Esophagus muscularis mucosa (tissue), 4 donors: ENCODE measurements around the gene RDH16. TPM values are rescaled to one million over a fixed set of nuclear protein-coding genes. Genes with fewer than 3 reads are reported as not detected.
"Not testable (repeated sequence)": the region's sequence is repeated elsewhere in the genome, so short reads cannot be mapped to it uniquely, and the experiment has no call there.

Source experiments
- DNase-seq: peaks from one replicate; pipeline ENCODE4 v3.0.0-alpha.2; 2017; ENCODE audit errors: extremely low spot score
- H3K27ac ChIP-seq, 4 donors: fragments of 200-600 bp; sonication (generic); replicated peaks in 1 of 4; 1 replicate in 3 of 4; 2 replicates in 1 of 4; pipeline ENCODE4 v1.5.1; 2016 to 2019; ENCODE audit warnings: mild to moderate bottlenecking in 1 of 4
- H3K27me3 ChIP-seq, 4 donors: fragments of 200-600 bp; sonication (generic); one replicate each; pipeline versions ENCODE4 v1.5.1 to v1.6.0; 2016 to 2019
- H3K36me3 ChIP-seq, 4 donors: fragments of 200-600 bp; sonication (generic); one replicate each; pipeline ENCODE4 v1.5.1; 2016 to 2019
- H3K4me1 ChIP-seq, 4 donors: fragments of 200-600 bp; sonication (generic); one replicate each; pipeline ENCODE4 v1.5.1; 2016 to 2019
- H3K4me3 ChIP-seq, 4 donors: fragments of 200-600 bp; sonication (generic); 1 replicate in 2 of 4; 2 replicates in 2 of 4; pipeline ENCODE4 v1.5.1; 2016 to 2019; ENCODE audit warnings: mild to moderate bottlenecking in 4 of 4, moderate library complexity in 1 of 4
- H3K9me3 ChIP-seq, 4 donors: fragments of 200-600 bp; sonication (generic); 1 replicate in 3 of 4; 2 replicates in 1 of 4; pipeline ENCODE4 v1.5.1; 2016 to 2019
- CTCF ChIP-seq, 3 experiments: fragments of 200-600 bp in 2 of 3; fragments of 450-650 bp in 1 of 3; sonication (generic) in 2 of 3; IDR thresholded peaks; one replicate each; pipeline ENCODE4 v1.5.1; 2017 to 2019; ENCODE audit warnings: antibody characterized with exemption in 3 of 3, mild to moderate bottlenecking in 2 of 3, moderate library complexity in 1 of 3
- EP300 ChIP-seq: sonication (generic); formaldehyde crosslinking; IDR thresholded peaks from one replicate; pipeline ENCODE4 v1.6.1; 2017; ENCODE audit warnings: antibody characterized with exemption
- POLR2A ChIP-seq: fragments of 450-650 bp; IDR thresholded peaks from one replicate; pipeline ENCODE4 v1.6.1; 2017; ENCODE audit warnings: antibody characterized with exemption, moderate library complexity, mild to moderate bottlenecking, low read depth
- POLR2AphosphoS5 ChIP-seq, 2 donors: sonication (generic); formaldehyde crosslinking; IDR thresholded peaks; one replicate each; pipeline ENCODE4 v1.6.1; 2017; ENCODE audit warnings: antibody characterized with exemption in 2 of 2
- WGBS: methylation state at CpG from one replicate; pipeline ENCODE4 v1.1.5; 2018; 5-methylcytosine and 5-hydroxymethylcytosine counted together
- intact Hi-C: fragments of 100-400 bp; cut with DNase I; formaldehyde crosslinking; loops from one replicate; pipeline ENCODE4 v1.15.1; 2023
- total RNA-seq, 4 donors: library from RNA; depleted of rRNA; stranded (reverse); fragments of >200 nt; gene quantifications; one replicate each; pipeline versions ENCODE4 v1.1.0 to v1.2.1, GENCODE V29; 2016

Gene RDH16
- total RNA-seq, 4 donors from 2014 or later = 0.17 to 0.69 (median 0.42) TPM; not detected in 1

GRCh38 chr12:56989861-56990610 is 32.6 kb upstream of the RDH16 start:
- DNase-seq = no peak
- peaks cover 8 to 21% (median 12%) of the 10 kb centered on the region in 4 donors for H3K4me1 ChIP-seq
- no peak overlapping the region for H3K4me3 ChIP-seq
- 76% methylated on average over 7 of the region's 7 CpGs for WGBS
- H3K27ac ChIP-seq = no peak overlapping the region
- no peaks in the 10 kb centered on the region for H3K9me3 ChIP-seq
- no peaks in the 10 kb centered on the region for H3K27me3 ChIP-seq
- intact Hi-C loops = no loop called here
- TF ChIP-seq EP300 (no peak), POLR2A (no peak), POLR2AphosphoS5 (IDR thresholded peaks at IDR 0.05) (no peak), CTCF (IDR thresholded peaks at IDR 0.05) (no peak)
- peaks cover 0 to 2% (median under 1%) of the 10 kb centered on the region in 4 donors for H3K36me3 ChIP-seq

GRCh38 chr12:56988207-56988739 is 30.9 kb upstream of the RDH16 start:
- Histone ChIP-seq H3K4me1 (peaks cover 8 to 21% (median 12%) of the 10 kb centered on the region in 4 donors), H3K9me3 (no peaks in the 10 kb centered on the region), H3K36me3 (no peaks in the 10 kb centered on the region), H3K4me3 (no peak overlapping the region), H3K27ac (no peak overlapping the region), H3K27me3 (no peaks in the 10 kb centered on the region)
- TF ChIP-seq CTCF (IDR thresholded peaks at IDR 0.05) (no peak), POLR2A (no peak), POLR2AphosphoS5 (IDR thresholded peaks at IDR 0.05) (no peak), EP300 (no peak)
- WGBS = 63% methylated on average over 5 of the region's 5 CpGs
- DNase-seq = peak; percentile 62
- intact Hi-C loops = no loop called here

GRCh38 chr12:56987551-56988053 is 30.2 kb upstream of the RDH16 start:
- H3K4me3 ChIP-seq = no peak overlapping the region
- no peaks in the 10 kb centered on the region for H3K9me3 ChIP-seq
- H3K4me1 ChIP-seq = peaks cover 8 to 21% (median 12%) of the 10 kb centered on the region in 4 donors
- H3K27me3 ChIP-seq = no peaks in the 10 kb centered on the region
- intact Hi-C loops = loop anchor here (1.0 kb wide), 1 partner anchor 229 kb away; no protein-coding TSS in a partner anchor
- no peaks in the 10 kb centered on the region for H3K36me3 ChIP-seq
- no peak overlapping the region for H3K27ac ChIP-seq
- peak; percentile 94 to 97 (median 95) for TF ChIP-seq CTCF (IDR thresholded peaks at IDR 0.05)
- TF ChIP-seq POLR2AphosphoS5 (IDR thresholded peaks at IDR 0.05) = peak in 1 of 2 donors; percentile 35
- TF ChIP-seq EP300 = no peak
- WGBS = 24% methylated on average over 11 of the region's 11 CpGs
- peak; percentile 94 for DNase-seq

- intact Hi-C loops = loop anchor here (1.0 kb wide), 1 partner anchor 229 kb away; no protein-coding TSS in a partner anchor
- no peaks in the 10 kb centered on the region for H3K27me3 ChIP-seq
- no peak overlapping the region for H3K4me3 ChIP-seq
- peaks cover 8 to 21% (median 12%) of the 10 kb centered on the region in 4 donors for H3K4me1 ChIP-seq
- TF ChIP-seq CTCF (IDR thresholded peaks at IDR 0.05) (no peak), EP300 (no peak), POLR2A (no peak), POLR2AphosphoS5 (IDR thresholded peaks at IDR 0.05) (no peak)
- H3K9me3 ChIP-seq = no peaks in the 10 kb centered on the region
- peak; percentile 85 for DNase-seq
- no peaks in the 10 kb centered on the region for H3K36me3 ChIP-seq
- H3K27ac ChIP-seq = no peak overlapping the region
Observed at GRCh38 chr12:56987011-56987410, 29.6 kb upstream of the RDH16 start.

- H3K27ac ChIP-seq, intact Hi-C loops, H3K36me3 ChIP-seq, H3K4me3 ChIP-seq, H3K9me3 ChIP-seq, H3K27me3 ChIP-seq: not testable (repeated sequence)
- H3K4me1 ChIP-seq = peaks cover 8 to 15% (median 10%) of the 10 kb centered on the region in 4 donors
- WGBS = 35% methylated on average over 2 of the region's 6 CpGs
- DNase-seq = peak; percentile 86
Observed at GRCh38 chr12:56985714-56986113, 28.3 kb upstream of the RDH16 start.
